ENCODE data around the gene ARRDC3.

ARRDC3 gene

GRCh38 chr5:91319667-91320066, 63.5 kb downstream of the ARRDC3 start:
- TF ChIP-seq POLR2AphosphoS5 (IDR thresholded peaks at IDR 0.05; ENCODE audit: low read depth, low read length): no peak
- TF ChIP-seq PAX5 (IDR thresholded peaks at IDR 0.05; ENCODE audit: insufficient read depth, low read length, severe bottlenecking): no peak
- TF ChIP-seq POLR2A (IDR thresholded peaks at IDR 0.05; ENCODE audit: low read depth, low read length): no peak
- no peak for TF ChIP-seq TAF1 (IDR thresholded peaks at IDR 0.05; ENCODE audit: low read depth, low read length)
- TF ChIP-seq SPI1 (IDR thresholded peaks at IDR 0.05; ENCODE audit: low read depth, low read length): no peak
- TF ChIP-seq POU2F2 (IDR thresholded peaks at IDR 0.05; ENCODE audit: low read depth, low read length): no peak
- DNase-seq (ENCODE audit: insufficient read length, low spot score): no peak
- no peak for FAIRE-seq

- no peak for FAIRE-seq
- DNase-seq (ENCODE audit: insufficient read length, low spot score): no peak
- TF ChIP-seq POU2F2 (IDR thresholded peaks at IDR 0.05; ENCODE audit: low read depth, low read length): no peak
- no peak for TF ChIP-seq TAF1 (IDR thresholded peaks at IDR 0.05; ENCODE audit: low read depth, low read length)
- no peak for TF ChIP-seq SPI1 (IDR thresholded peaks at IDR 0.05; ENCODE audit: low read depth, low read length)
- no peak for TF ChIP-seq POLR2A (IDR thresholded peaks at IDR 0.05; ENCODE audit: low read depth, low read length)
- TF ChIP-seq PAX5 (IDR thresholded peaks at IDR 0.05; ENCODE audit: insufficient read depth, low read length, severe bottlenecking): no peak
- no peak for TF ChIP-seq POLR2AphosphoS5 (IDR thresholded peaks at IDR 0.05; ENCODE audit: low read depth, low read length)
Measured at GRCh38 chr5:91318724-91319123, 64.4 kb downstream of the ARRDC3 start.

All from GM12891 (cell line).